Measurements from ENCODE around the gene AMFR. TPM values are rescaled to one million over a fixed set of nuclear protein-coding genes. Genes with fewer than 3 reads are reported as not detected.

AMFR gene
- polyA plus RNA-seq, 1 donor (not counting 4 experiments of a cell fraction or from before 2014, with no cell fraction given) = 36.9 TPM

GRCh38 chr16:56341656-56342399, 83.5 kb downstream of the AMFR start:
- Histone ChIP-seq H3K9me3 (ENCODE audit: control insufficient read depth, low read depth, low read length) (no peaks in the 10 kb centered on the region), H3K4me2 (ENCODE audit: control insufficient read depth, extremely low read depth, insufficient read depth, low read depth, low read length) (no peak overlapping the region), H3K9ac (ENCODE audit: control insufficient read depth, extremely low read depth, insufficient read depth, low read length) (no peak overlapping the region), H3K27me3 (ENCODE audit: control insufficient read depth, extremely low read depth, insufficient read depth, low read length) (no peaks in the 10 kb centered on the region), H3K4me1 (ENCODE audit: control insufficient read depth, extremely low read depth, insufficient read depth, low read length) (peaks cover 20% of the 10 kb centered on the region), H3K9me1 (ENCODE audit: control insufficient read depth, extremely low read depth, insufficient read depth, low read length) (no peaks in the 10 kb centered on the region), H3K4me3 (ENCODE audit: control insufficient read depth in 2 of 3, extremely low read depth in 1 of 3, insufficient read depth in 2 of 3, low read depth in 1 of 3, low read length in 3 of 3) (no peak overlapping the region), H4K20me1 (ENCODE audit: control insufficient read depth, extremely low read depth, insufficient read depth, low read length) (no peaks in the 10 kb centered on the region), H2AFZ (ENCODE audit: control insufficient read depth, low read length) (no peak overlapping the region), H3K36me3 (ENCODE audit: control insufficient read depth in 2 of 2, extremely low read depth in 1 of 2, insufficient read depth in 2 of 2, low read length in 2 of 2) (no peaks in the 10 kb centered on the region), H3K79me2 (ENCODE audit: control insufficient read depth, insufficient read depth, low read length) (no peaks in the 10 kb centered on the region), H3K27ac (ENCODE audit: control insufficient read depth, insufficient read depth, low read length) (no peak overlapping the region)
- DNase-seq (ENCODE audit: low read depth, low spot score) (no peak), FAIRE-seq (no peak)
- TF ChIP-seq CTCF (optimal IDR thresholded peaks at IDR 0.05 in 1 of 3, IDR thresholded peaks at IDR 0.05 in 1 of 3, conservative IDR thresholded peaks at IDR 0.05 in 1 of 3; ENCODE audit: extremely low read depth in 1 of 3, insufficient read depth in 2 of 3, low read length in 3 of 3) = no peak
- no peak for TF ChIP-seq EZH2 (IDR thresholded peaks at IDR 0.05; ENCODE audit: low read length)
- dilution Hi-C loops (cut with MboI; ENCODE audit: extremely low pct_ligation_motif_present, low sequenced_read_pairs) = no loop called here

- peaks cover 29% of the 10 kb centered on the region for H3K4me1 ChIP-seq (ENCODE audit: control insufficient read depth, extremely low read depth, insufficient read depth, low read length)
- H3K27me3 ChIP-seq (ENCODE audit: control insufficient read depth, extremely low read depth, insufficient read depth, low read length) = no peaks in the 10 kb centered on the region
- H3K9me1 ChIP-seq (ENCODE audit: control insufficient read depth, extremely low read depth, insufficient read depth, low read length) = no peaks in the 10 kb centered on the region
- H2AFZ ChIP-seq (ENCODE audit: control insufficient read depth, low read length) = no peak overlapping the region
- H3K79me2 ChIP-seq (ENCODE audit: control insufficient read depth, insufficient read depth, low read length) = no peaks in the 10 kb centered on the region
- FAIRE-seq (no peak), DNase-seq (ENCODE audit: low read depth, low spot score) (no peak)
- no peaks in the 10 kb centered on the region for H4K20me1 ChIP-seq (ENCODE audit: control insufficient read depth, extremely low read depth, insufficient read depth, low read length)
- dilution Hi-C loops (cut with MboI; ENCODE audit: extremely low pct_ligation_motif_present, low sequenced_read_pairs) = no loop called here
- H3K4me3 ChIP-seq (ENCODE audit: control insufficient read depth in 2 of 3, extremely low read depth in 1 of 3, insufficient read depth in 2 of 3, low read depth in 1 of 3, low read length in 3 of 3) = no peak overlapping the region
- no peak overlapping the region for H3K9ac ChIP-seq (ENCODE audit: control insufficient read depth, extremely low read depth, insufficient read depth, low read length)
- no peaks in the 10 kb centered on the region for H3K9me3 ChIP-seq (ENCODE audit: control insufficient read depth, low read depth, low read length)
- no peak overlapping the region for H3K4me2 ChIP-seq (ENCODE audit: control insufficient read depth, extremely low read depth, insufficient read depth, low read depth, low read length)
- no peak overlapping the region for H3K27ac ChIP-seq (ENCODE audit: control insufficient read depth, insufficient read depth, low read length)
- TF ChIP-seq EZH2 (IDR thresholded peaks at IDR 0.05; ENCODE audit: low read length) (no peak), CTCF (optimal IDR thresholded peaks at IDR 0.05 in 1 of 3, IDR thresholded peaks at IDR 0.05 in 1 of 3, conservative IDR thresholded peaks at IDR 0.05 in 1 of 3; ENCODE audit: extremely low read depth in 1 of 3, insufficient read depth in 2 of 3, low read length in 3 of 3) (no peak)
- no peaks in the 10 kb centered on the region for H3K36me3 ChIP-seq (ENCODE audit: control insufficient read depth in 2 of 2, extremely low read depth in 1 of 2, insufficient read depth in 2 of 2, low read length in 2 of 2)
These were observed 84.4 kb downstream of the AMFR start for GRCh38 chr16:56340864-56341365.

Measured in keratinocyte (primary cell).